ENCODE measurements around the gene IL17RE. TPM values are rescaled to one million over a fixed set of nuclear protein-coding genes. Genes with fewer than 3 reads are reported as not detected.
A peak's percentile ranks its signal among the peaks of the same experiment; 100 is the strongest.
"Not testable (repeated sequence)": the region's sequence is repeated elsewhere in the genome, so short reads cannot be mapped to it uniquely, and the experiment has no call there.

The IL17RE gene
- total RNA-seq, 4 donors from 2014 or later: 0.26 to 10.7 (median 5.0) TPM

DNA sequence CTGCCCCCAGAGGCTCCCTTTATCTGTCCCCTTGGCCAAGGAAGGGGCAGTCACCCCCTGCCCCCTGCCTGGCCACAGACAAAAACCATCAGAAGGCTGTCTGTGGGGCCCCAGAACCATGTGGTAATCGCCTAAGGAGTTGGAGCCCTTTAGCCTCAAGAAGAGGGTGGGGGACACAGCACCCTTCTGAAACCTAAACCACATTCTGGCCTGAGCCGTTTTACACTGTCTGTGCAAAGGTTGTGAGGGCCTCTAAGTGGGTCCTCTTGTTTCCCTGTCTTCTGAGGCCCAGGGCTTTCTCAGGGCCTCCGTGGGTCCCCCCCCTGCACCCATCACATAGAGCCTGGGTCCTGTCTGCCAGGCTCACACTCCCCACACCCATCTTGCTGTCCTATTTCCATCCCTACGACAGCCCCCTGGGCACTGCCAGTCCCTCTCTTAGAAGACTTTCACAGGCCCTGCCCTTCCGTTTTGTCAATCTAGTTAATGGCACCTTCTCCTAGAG lies 41.0 kb upstream of the IL17RE start:
- intact Hi-C loops (cut with DNase I; ENCODE audit: low total_unique reads): loop anchor here (10.0 kb wide), 1 partner anchor 53 kb away; the partner anchor contains the start of gene IL17RC
- TF ChIP-seq CTCF (IDR thresholded peaks at IDR 0.05) (no peak), POLR2A (IDR thresholded peaks at IDR 0.05) (no peak)
- no peak overlapping the region for H3K4me3 ChIP-seq
- no peaks in the 10 kb centered on the region for H3K9me3 ChIP-seq
- H3K36me3 ChIP-seq: no peaks in the 10 kb centered on the region
- no peak for DNase-seq
- no peaks in the 10 kb centered on the region for H3K27me3 ChIP-seq
- H3K4me1 ChIP-seq: peaks cover 7 to 23% of the 10 kb centered on the region in 2 donors
- H3K27ac ChIP-seq: peak overlapping the region; percentile 88 to 94

- no peaks in the 10 kb centered on the region for H3K36me3 ChIP-seq
- intact Hi-C loops (cut with DNase I; ENCODE audit: low total_unique reads): loop anchor here (10.0 kb wide), 1 partner anchor 52 kb away; the partner anchor contains the start of gene IL17RC
- no peaks in the 10 kb centered on the region for H3K9me3 ChIP-seq
- no peaks in the 10 kb centered on the region for H3K27me3 ChIP-seq
- DNase-seq: peak; percentile 75 to 85
- peak overlapping the region; percentile 88 to 94 for H3K27ac ChIP-seq
- peaks cover 7 to 23% of the 10 kb centered on the region in 2 donors for H3K4me1 ChIP-seq
- TF ChIP-seq CTCF (IDR thresholded peaks at IDR 0.05) (peak; percentile 60 to 74 (median 62)), POLR2A (IDR thresholded peaks at IDR 0.05) (no peak)
- peak overlapping the region; percentile 16 to 30 for H3K4me3 ChIP-seq
Measured at GRCh38 chr3:9862391-9863057, 40.1 kb upstream of the IL17RE start.

- no peak for DNase-seq
- Histone ChIP-seq H3K27ac (peak overlapping the region; percentile 88 to 94), H3K9me3 (no peaks in the 10 kb centered on the region), H3K27me3 (no peaks in the 10 kb centered on the region), H3K4me3 (peak overlapping the region; percentile 16 to 30), H3K36me3 (no peaks in the 10 kb centered on the region), H3K4me1 (peaks cover 7 to 23% of the 10 kb centered on the region in 2 donors)
- intact Hi-C loops (cut with DNase I; ENCODE audit: low total_unique reads): loop anchor here (10.0 kb wide), 1 partner anchor 52 kb away; the partner anchor contains the start of gene IL17RC
- TF ChIP-seq CTCF (IDR thresholded peaks at IDR 0.05) (no peak), POLR2A (IDR thresholded peaks at IDR 0.05) (no peak)
Measured at GRCh38 chr3:9863058-9863772, 39.4 kb upstream of the IL17RE start.

DNA sequence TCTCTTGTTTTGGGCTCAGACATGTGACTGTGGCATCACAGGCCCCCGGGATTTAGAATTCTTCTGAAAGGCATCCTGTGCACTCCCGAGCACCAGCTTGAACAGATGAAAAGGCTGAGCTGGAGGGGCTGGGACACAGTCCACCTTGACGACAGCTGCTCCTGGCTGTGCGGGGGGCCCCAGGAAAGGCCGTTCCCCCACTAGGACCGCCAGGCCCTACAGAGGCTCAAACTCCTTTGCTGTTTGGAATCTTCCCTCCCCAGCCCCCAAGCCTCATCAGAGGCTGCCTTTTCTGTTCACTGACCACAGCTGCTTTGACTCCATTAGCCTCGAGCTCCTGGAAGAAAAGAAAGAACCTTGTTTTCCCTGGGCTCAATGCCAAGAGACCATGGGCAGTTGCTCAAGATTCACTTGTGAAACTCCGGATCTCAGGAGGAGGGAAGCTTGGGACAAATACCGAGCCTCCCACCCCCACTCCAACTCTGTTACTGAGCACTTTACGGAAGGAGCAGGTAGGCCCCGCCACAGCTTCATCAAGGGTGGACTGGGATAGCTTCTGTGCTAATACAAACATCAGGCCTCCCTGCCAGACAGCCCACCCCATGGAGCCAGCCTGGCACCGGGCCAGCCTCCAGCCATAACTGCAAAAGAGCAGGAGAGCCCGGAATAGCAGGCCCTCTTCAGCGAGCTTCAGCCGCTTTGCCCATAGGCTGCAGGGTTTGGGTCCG lies 38.3 kb upstream of the IL17RE start:
- Histone ChIP-seq H3K36me3 (no peaks in the 10 kb centered on the region), H3K4me3 (no peak overlapping the region), H3K9me3 (no peaks in the 10 kb centered on the region), H3K27ac (peak overlapping the region; percentile 88 to 94), H3K4me1 (peaks cover 7 to 23% of the 10 kb centered on the region in 2 donors), H3K27me3 (no peaks in the 10 kb centered on the region)
- DNase-seq: peak; percentile 87 to 93
- TF ChIP-seq CTCF (IDR thresholded peaks at IDR 0.05): no peak
- TF ChIP-seq POLR2A (IDR thresholded peaks at IDR 0.05): no peak
- intact Hi-C loops (cut with DNase I; ENCODE audit: low total_unique reads): loop anchor here (10.0 kb wide), 1 partner anchor 50 kb away; the partner anchor contains the start of gene IL17RC

DNA sequence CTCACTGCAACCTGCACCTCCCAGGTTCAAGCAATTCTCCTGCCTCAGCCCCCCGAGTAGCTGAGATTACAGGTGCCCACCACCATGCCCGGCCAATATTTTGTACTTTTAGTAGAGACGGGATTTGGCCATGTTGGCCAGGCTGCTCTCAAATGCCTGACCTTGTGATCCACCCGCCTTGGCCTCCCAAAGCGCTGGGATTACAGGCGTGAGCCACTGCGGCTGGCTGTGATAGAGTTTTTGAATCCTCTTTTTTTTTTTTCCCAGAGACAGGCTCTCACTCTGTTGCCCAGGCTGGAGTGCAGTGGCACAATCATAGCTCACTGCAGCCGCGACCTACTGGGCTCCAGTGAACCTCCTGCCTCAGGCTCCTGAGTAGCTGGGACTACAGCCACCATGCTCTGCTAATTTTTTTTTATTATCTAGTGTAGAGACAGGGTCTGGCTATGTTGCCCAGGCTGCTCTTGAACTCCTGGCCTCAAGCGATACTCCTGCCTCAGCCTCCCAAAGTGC lies 37.5 kb upstream of the IL17RE start:
- not testable (repeated sequence) for H3K36me3 ChIP-seq, H3K27me3 ChIP-seq, H3K4me3 ChIP-seq, DNase-seq, H3K9me3 ChIP-seq
- intact Hi-C loops (cut with DNase I; ENCODE audit: low total_unique reads): loop anchor here (10.0 kb wide), 1 partner anchor 50 kb away; the partner anchor contains the start of gene IL17RC
- Histone ChIP-seq H3K27ac (peak overlapping the region; percentile 88 to 94), H3K4me1 (peaks cover 7 to 23% of the 10 kb centered on the region in 2 donors)

Measured in uterus (tissue), 4 donors.